Amniotic stem cell (primary cell): Measurements from ENCODE around the gene CCT8.
"Not testable (repeated sequence)": the region's sequence is repeated elsewhere in the genome, so short reads cannot be mapped to it uniquely, and the experiment has no call there.

ENCODE experiments used
- DNase-seq: peaks from one replicate; lab custom pipeline; 2025; lab: John Stamatoyannopoulos, UW

Gene CCT8

GRCh38 chr21:29078869-29079767 lies 5.7 kb upstream of the CCT8 start:
- no peak for DNase-seq

- DNase-seq: no peak
These were observed 4.2 kb upstream of the CCT8 start for GRCh38 chr21:29077651-29078090.

DNA sequence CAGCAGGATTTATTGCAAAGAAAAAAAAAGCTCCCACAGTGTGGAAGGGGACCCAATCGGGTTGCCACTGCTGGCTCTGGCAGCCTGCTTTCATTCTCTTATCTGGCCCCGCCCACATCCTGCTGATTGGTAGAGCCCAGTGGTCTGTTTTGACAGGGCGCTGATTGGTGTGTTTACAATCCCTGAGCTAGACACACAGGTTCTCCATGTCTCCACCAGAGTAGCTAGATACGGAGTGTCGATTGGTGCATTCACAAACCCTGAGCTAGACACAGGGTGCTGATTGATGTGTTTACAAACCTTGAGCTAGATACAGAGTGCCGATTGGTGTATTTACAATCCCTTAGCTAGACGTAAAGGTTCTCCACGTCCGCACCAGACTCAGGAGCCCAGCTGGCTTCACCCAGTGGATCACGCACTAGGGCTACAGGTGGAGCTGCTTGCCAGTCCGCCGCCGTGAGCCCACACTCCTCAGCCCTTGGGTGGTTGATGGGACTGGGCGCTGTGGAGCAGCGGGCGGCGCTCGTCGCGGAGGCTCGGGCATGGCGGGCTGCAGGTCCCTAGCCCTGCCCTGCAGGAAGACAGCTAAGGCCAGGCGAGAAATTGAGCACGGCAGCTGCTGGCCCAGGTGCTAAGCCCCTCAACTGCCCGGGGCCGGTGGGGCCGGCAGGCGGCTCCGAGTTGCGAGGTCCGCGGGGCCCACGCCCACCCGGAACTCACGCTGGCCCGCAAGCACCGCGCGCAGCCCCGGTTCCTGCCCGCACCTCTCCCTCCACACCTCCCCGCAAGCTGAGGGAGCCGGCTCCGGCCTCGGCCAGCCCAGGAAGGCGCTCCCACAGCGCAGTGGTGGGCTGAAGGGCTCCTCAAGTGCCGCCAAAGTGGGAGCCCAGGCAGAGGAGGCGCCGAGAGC lies 3.5 kb upstream of the CCT8 start:
- not testable (repeated sequence) for DNase-seq

- no peak for DNase-seq
These were observed 2.4 kb upstream of the CCT8 start for GRCh38 chr21:29075706-29076466.

DNA sequence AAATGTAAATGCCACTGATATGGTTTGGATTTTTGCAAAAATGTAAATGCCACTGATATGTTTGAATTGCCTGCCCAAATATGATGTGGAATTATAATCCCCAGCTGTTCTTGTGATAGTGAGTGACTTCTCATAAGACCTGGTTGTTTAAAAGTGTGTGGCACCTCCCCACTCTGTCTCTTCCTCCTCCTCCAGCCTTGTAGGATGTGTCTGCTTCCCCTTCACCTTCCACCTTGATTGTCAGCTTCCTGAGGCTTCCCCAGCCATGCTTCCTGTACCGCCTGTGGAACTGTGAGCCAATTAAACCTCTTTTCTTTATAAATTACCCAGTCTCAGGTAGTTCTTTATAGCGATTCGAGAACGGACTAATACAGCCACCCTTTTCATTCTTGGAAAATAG lies 1.3 kb upstream of the CCT8 start:
- DNase-seq: no peak

DNA sequence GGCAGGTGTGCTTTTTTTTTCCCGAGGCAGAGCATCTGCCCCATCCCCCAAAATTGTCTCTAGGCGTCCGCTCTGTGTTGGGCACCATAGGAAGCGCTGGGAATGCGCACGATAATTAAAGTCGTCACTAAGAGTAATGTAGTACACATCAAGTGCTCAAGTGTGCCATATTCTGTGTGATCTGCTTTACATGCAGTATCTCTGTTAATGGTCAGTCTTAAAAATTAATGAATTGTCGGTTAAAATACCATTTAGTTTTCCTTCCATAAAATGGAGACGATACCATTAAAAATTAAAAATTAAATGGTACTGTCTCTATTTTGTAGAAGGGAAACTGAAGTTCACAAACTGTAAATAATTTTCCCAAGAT lies 544 bp upstream of the CCT8 start:
- no peak for DNase-seq

- DNase-seq: no peak
These were observed 601 bp downstream of the CCT8 start for GRCh38 chr21:29072873-29073221.

DNA sequence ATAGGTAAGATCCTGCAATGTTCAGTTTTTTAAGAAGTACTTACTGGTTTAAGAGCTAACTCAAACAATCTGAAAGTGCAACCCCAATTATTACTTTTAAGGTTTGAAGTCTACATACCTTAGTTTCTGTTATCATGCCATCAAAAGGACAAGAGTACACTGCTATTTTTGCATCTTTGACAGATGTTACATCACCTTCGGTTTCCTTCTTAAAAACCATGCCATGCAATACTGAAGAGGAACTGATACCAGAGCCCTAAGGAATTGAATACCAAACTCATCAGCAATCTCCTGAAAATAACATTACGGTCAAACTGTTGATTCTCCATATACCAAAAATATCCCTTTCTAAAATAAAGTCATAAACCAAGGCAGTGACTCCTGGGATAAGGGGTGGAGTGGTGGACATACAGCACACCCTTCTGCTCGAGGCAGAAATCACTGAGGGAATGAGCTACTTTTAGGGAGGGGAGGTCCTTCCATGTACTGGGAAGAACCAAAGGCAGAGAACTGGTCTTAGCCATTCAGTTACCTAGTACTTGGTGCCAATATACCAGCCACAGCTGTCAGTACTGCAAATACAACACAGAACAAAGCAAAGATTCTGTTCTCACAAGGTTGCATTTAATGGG lies 8.5 kb downstream of the CCT8 start:
- DNase-seq: no peak

- DNase-seq: no peak
These were observed 16.9 kb downstream of the CCT8 start for GRCh38 chr21:29056538-29057050.

DNA sequence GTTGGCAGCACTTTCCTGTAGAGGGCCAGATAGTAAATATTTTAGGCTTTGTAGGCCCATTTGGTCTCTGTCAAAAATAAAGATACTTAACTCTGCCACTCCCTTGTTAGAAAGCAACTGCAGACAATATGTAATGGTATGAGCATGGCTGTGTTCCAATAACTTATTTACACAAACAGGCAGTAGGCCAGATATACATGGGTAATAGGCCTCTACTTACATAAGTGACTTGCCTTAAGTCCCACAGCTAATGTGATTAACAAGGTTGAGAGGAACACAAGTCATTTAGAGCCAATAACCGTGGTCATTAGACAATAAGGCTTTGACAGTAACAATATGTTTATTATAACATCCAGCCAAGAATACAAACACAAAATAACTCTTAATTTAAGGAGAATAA lies 17.4 kb downstream of the CCT8 start:
- DNase-seq: no peak

- no peak for DNase-seq
These were observed 18.4 kb downstream of the CCT8 start for GRCh38 chr21:29055080-29055479.

GRCh38 chr21:29053656-29054055 lies 19.8 kb downstream of the CCT8 start:
- DNase-seq: no peak

GRCh38 chr21:29053011-29053553 lies 20.4 kb downstream of the CCT8 start:
- DNase-seq: no peak

DNA sequence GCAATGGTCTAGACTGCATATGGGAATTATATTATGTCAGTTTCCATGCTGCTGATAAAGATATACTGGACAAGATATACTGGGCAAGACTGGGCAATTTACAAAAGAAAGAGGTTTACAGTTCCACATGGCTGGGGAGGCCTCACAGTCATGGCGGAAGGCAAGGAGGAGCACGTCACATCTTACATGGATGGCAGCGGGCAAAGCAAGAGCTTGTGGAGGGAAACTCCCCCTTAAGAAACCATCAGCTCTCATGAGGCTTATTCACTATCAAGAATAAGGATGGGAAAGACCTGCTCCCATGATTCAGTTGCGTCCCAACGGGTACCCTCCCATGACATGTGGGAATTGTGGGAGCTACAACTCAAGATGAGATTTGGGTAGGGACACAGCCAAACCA lies 21.2 kb downstream of the CCT8 start:
- DNase-seq: no peak

DNA sequence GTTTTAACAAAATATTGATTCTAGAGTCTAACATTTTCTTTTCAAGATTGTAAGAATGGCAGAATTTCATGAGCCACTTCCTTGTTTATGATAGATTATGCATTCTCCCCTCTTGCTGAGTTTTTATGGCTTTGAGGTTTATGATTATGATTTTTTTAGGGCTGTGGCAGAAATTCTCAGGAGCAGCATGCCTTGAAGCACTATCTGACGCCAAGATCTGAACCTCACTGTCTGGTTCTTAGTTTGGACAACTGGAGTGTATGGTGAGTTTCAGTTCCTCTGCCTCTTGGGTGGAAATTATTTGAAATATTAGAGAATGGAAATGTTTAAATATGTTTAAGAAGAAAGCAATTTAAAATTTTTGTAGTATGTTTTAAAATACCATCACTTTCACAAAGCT lies 38.8 kb downstream of the CCT8 start:
- DNase-seq: no peak

DNA sequence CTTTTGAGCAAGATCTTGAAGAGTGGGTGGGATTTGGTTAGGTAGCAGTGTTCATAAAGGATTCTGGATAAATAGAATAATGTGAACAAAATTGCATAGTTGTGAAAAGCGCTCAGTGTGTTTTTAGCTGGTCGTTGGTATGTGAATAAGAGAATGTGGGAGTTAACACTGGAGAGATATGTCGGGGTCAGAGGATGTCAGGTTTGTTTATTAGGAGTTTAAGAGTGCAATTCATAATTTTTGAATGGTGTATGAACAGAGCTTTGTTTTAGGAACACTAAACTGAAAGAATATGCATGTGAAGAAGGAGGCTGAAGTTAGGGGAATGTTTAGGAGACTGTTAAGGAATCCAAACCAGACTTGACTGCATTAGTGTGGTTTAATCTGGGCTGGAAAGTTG lies 39.6 kb downstream of the CCT8 start:
- DNase-seq: no peak

DNA sequence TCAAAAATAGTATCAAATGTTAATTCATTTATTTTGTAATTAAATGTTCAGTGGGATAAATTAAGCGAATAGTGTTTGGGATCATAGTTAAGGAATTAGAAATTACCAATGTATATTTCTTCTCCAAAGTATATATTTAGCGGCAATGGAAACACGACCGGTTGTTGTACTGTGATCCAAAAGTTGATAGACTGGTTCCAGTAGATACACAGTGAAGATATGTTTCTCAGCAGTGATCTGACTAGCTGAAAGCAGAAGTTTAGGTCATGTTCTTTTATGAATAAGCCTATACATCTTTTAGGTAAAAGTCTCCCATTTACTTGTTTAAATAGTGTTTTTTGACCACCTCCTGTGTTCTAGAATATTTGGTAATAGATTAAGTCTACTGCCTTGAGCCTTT lies 40.1 kb downstream of the CCT8 start:
- no peak for DNase-seq

- no peak for DNase-seq
These were observed 42.5 kb downstream of the CCT8 start for GRCh38 chr21:29030909-29031308.

DNA sequence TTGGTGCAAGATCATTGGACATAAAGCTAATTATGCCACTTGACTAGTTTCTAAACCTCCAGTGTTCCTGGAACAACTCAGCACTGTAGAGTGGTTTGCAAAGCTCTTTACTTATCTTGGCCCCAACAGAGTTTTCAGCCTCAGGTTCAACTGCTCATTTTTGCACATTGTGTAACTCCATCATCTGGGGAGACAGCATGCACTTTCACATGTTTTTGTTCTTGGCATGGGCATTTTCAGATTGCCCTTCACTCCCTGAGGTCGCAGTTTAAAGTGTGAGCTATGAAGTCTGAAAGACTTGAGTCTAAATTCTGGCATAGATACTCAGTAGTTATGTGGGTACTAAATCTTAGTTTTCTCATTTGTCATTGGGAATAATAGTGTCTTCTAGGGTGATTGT lies 43.9 kb downstream of the CCT8 start:
- DNase-seq: no peak

- DNase-seq: peak; percentile 12
These were observed 48.1 kb downstream of the CCT8 start for GRCh38 chr21:29025328-29025713.
